Neural progenitor cell (in vitro differentiated cells): ENCODE results near the gene ITPR1. TPM values are rescaled to one million over a fixed set of nuclear protein-coding genes. Genes with fewer than 3 reads are reported as not detected.

Experiments
- DNase-seq: peaks from one replicate; pipeline ENCODE4 v3.0.0-alpha.2; 2016; ENCODE audit warnings: low spot score
- H2AFZ ChIP-seq: fragments of 200-600 bp; sonication (generic); replicated peaks from 2 replicates; pipeline ENCODE4 v1.6.1; 2016; ENCODE audit warnings: antibody characterized with exemption
- H3F3A ChIP-seq: fragments of 200-600 bp; sonication (generic); 2 replicates; pipeline ENCODE4 v1.6.1; 2016; ENCODE audit warnings: antibody characterized with exemption, low read depth
- H3K27ac ChIP-seq: fragments of 200-600 bp; sonication (generic); 2 replicates; pipeline ENCODE4 v1.5.1; 2016; ENCODE audit warnings: mild to moderate bottlenecking
- H3K27me3 ChIP-seq: fragments of 200-600 bp; sonication (generic); 2 replicates; pipeline ENCODE4 v1.6.1; 2016; ENCODE audit warnings: mild to moderate bottlenecking, moderate library complexity
- H3K36me3 ChIP-seq: fragments of 200-600 bp; sonication (generic); 2 replicates; pipeline ENCODE4 v1.5.1; 2016
- H3K4me1 ChIP-seq: fragments of 200-600 bp; sonication (generic); 2 replicates; pipeline ENCODE4 v1.6.1; 2016; ENCODE audit warnings: mixed run types
- H3K4me2 ChIP-seq: fragments of 200-600 bp; sonication (generic); 2 replicates; pipeline ENCODE4 v1.6.1; 2016
- H3K4me3 ChIP-seq: fragments of 200-600 bp; sonication (generic); 2 replicates; pipeline ENCODE4 v1.5.1; 2016
- H3K79me2 ChIP-seq: fragments of 200-600 bp; sonication (generic); 2 replicates; pipeline ENCODE4 v1.6.1; 2016; ENCODE audit warnings: low read depth
- H3K9ac ChIP-seq: fragments of 200-600 bp; sonication (generic); 2 replicates; pipeline ENCODE4 v1.6.1; 2016
- H3K9me3 ChIP-seq: fragments of 200-600 bp; sonication (generic); 2 replicates; pipeline ENCODE4 v1.5.1; 2016; ENCODE audit warnings: low read depth
- H4K20me1 ChIP-seq: fragments of 200-600 bp; sonication (generic); 2 replicates; pipeline ENCODE4 v1.6.1; 2016; ENCODE audit warnings: low read depth
- H3K27ac Mint-ChIP-seq: 3 replicates; pipeline ENCODE4 v1.8.0; 2021; ENCODE audit warnings: mixed read lengths
- H3K27me3 Mint-ChIP-seq: 2 replicates; pipeline ENCODE4 v1.8.0; 2022; ENCODE audit warnings: low read depth, mild to moderate bottlenecking, inconsistent platforms, moderate library complexity, mixed read lengths; ENCODE audit not compliant: insufficient read depth
- H3K36me3 Mint-ChIP-seq: 3 replicates; pipeline ENCODE4 v1.8.0; 2021; ENCODE audit warnings: mixed read lengths
- H3K4me1 Mint-ChIP-seq: 3 replicates; pipeline ENCODE4 v1.8.0; 2021; ENCODE audit warnings: mixed read lengths
- H3K4me3 Mint-ChIP-seq: 3 replicates; pipeline ENCODE4 v1.8.0; 2021; ENCODE audit warnings: mild to moderate bottlenecking, moderate library complexity, mixed read lengths
- H3K9me3 Mint-ChIP-seq: 3 replicates; pipeline ENCODE4 v1.8.0; 2020; ENCODE audit warnings: mixed read lengths
- CTCF ChIP-seq: fragments of 200-600 bp; sonication (generic); IDR thresholded peaks from 2 replicates; pipeline ENCODE4 v1.5.1; 2017; ENCODE audit warnings: antibody characterized with exemption, mild to moderate bottlenecking
- EZH2 ChIP-seq: fragments of 200-600 bp; sonication (generic); IDR thresholded peaks from 2 replicates; pipeline ENCODE4 v1.6.1; 2017; ENCODE audit warnings: antibody characterized with exemption, mild to moderate bottlenecking, moderate library complexity
- EZH2phosphoT487 ChIP-seq: fragments of 200-600 bp; sonication (generic); IDR thresholded peaks from 2 replicates; pipeline ENCODE4 v1.6.1; 2017; ENCODE audit warnings: antibody characterized with exemption
- total RNA-seq: library from RNA; depleted of rRNA; stranded (reverse); fragments of >200 nt; gene quantifications from 2 replicates; pipeline ENCODE4 v1.2.3, GENCODE V29; 2015; ENCODE audit warnings: low replicate concordance

ITPR1 gene
- total RNA-seq, 1 donor from 2014 or later, result 5.0 TPM

DNA sequence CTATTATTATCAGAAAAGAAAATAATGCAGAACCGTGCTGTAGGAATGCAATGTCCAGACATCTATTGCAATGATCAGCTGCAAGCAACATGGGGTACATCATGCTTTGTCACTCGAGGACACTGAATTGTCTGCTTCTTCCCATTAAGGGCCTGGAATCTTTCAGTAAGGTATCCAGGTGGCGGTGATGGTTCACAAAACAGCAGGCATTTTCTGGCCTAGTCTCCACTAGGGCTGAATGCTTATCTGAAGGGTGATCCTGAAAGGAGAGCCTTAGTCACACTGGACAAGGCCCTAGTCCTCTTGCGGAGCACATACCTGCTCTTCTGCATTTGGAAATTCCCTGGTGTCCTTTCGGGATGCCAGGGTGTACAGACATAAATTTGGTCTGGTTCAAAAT lies 21.2 kb downstream of the ITPR1 start:
- H3K27me3 ChIP-seq, result no peaks in the 10 kb centered on the region
- Mint-ChIP-seq H3K36me3 (no peaks in the 10 kb centered on the region), H3K27ac (no peak overlapping the region), H3K9me3 (no peaks in the 10 kb centered on the region), H3K4me1 (peaks cover 22% of the 10 kb centered on the region), H3K27me3 (no peaks in the 10 kb centered on the region), H3K4me3 (no peak overlapping the region)
- H3K9me3 ChIP-seq, result no peaks in the 10 kb centered on the region
- H3K27ac ChIP-seq, result no peak overlapping the region
- no peaks in the 10 kb centered on the region for H3F3A ChIP-seq
- H3K9ac ChIP-seq, result no peak overlapping the region
- no peaks in the 10 kb centered on the region for H3K79me2 ChIP-seq
- no peak overlapping the region for H3K4me2 ChIP-seq
- DNase-seq, result no peak
- H3K4me3 ChIP-seq, result no peak overlapping the region
- H2AFZ ChIP-seq, result no peak overlapping the region
- no peaks in the 10 kb centered on the region for H4K20me1 ChIP-seq
- peaks cover 13% of the 10 kb centered on the region for H3K4me1 ChIP-seq
- no peaks in the 10 kb centered on the region for H3K36me3 ChIP-seq
- TF ChIP-seq CTCF (no peak), EZH2phosphoT487 (no peak), EZH2 (no peak)

DNA sequence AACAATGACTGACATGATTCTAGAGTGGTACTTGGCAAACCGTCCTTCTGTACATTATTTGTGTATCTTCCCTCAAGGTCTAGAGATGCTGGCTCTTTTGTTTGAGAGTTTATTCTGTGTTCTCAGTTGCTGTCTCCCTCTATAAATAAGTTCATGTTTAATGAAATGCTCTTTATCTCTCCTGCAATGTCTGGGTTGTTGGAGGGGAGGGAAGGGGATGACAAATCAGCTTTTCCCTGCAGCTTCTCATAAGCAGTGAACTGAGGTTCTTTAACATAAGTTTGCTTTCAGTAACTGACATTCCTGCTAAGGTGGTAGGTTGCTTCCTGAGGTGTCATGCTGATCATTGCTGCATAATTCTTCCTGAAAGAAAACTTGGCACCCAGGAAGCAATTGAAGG lies 21.8 kb downstream of the ITPR1 start:
- no peaks in the 10 kb centered on the region for H3F3A ChIP-seq
- TF ChIP-seq CTCF (no peak), EZH2phosphoT487 (no peak), EZH2 (no peak)
- H3K79me2 ChIP-seq, result no peaks in the 10 kb centered on the region
- Mint-ChIP-seq H3K36me3 (no peaks in the 10 kb centered on the region), H3K9me3 (no peaks in the 10 kb centered on the region), H3K27me3 (peaks cover 3% of the 10 kb centered on the region), H3K4me3 (no peak overlapping the region), H3K27ac (no peak overlapping the region), H3K4me1 (peaks cover 22% of the 10 kb centered on the region)
- no peak overlapping the region for H3K4me3 ChIP-seq
- H3K4me1 ChIP-seq, result peaks cover 13% of the 10 kb centered on the region
- no peak overlapping the region for H3K4me2 ChIP-seq
- H3K36me3 ChIP-seq, result no peaks in the 10 kb centered on the region
- no peak overlapping the region for H3K27ac ChIP-seq
- no peak for DNase-seq
- no peak overlapping the region for H2AFZ ChIP-seq
- H3K27me3 ChIP-seq, result no peaks in the 10 kb centered on the region
- H3K9me3 ChIP-seq, result no peaks in the 10 kb centered on the region
- no peak overlapping the region for H3K9ac ChIP-seq
- no peaks in the 10 kb centered on the region for H4K20me1 ChIP-seq

GRCh38 chr3:4515916-4516579 lies 22.9 kb downstream of the ITPR1 start:
- H3K36me3 Mint-ChIP-seq, result no peaks in the 10 kb centered on the region
- peaks cover 3% of the 10 kb centered on the region for H3K27me3 Mint-ChIP-seq
- H3F3A ChIP-seq, result no peaks in the 10 kb centered on the region
- TF ChIP-seq CTCF (no peak), EZH2 (no peak), EZH2phosphoT487 (no peak)
- no peak for DNase-seq
- no peaks in the 10 kb centered on the region for H3K9me3 ChIP-seq
- no peak overlapping the region for H3K4me2 ChIP-seq
- H3K36me3 ChIP-seq, result no peaks in the 10 kb centered on the region
- H3K4me3 ChIP-seq, result no peak overlapping the region
- H4K20me1 ChIP-seq, result no peaks in the 10 kb centered on the region
- no peak overlapping the region for H2AFZ ChIP-seq
- no peak overlapping the region for H3K27ac ChIP-seq
- H3K4me1 ChIP-seq, result peaks cover 13% of the 10 kb centered on the region
- no peak overlapping the region for H3K4me3 Mint-ChIP-seq
- no peak overlapping the region for H3K27ac Mint-ChIP-seq
- peaks cover 22% of the 10 kb centered on the region for H3K4me1 Mint-ChIP-seq
- H3K79me2 ChIP-seq, result no peaks in the 10 kb centered on the region
- H3K9me3 Mint-ChIP-seq, result no peaks in the 10 kb centered on the region
- H3K27me3 ChIP-seq, result no peaks in the 10 kb centered on the region
- no peak overlapping the region for H3K9ac ChIP-seq
